HG03575 (cell line): ENCODE results near the gene LRP1-AS.

ENCODE experiments used
- ATAC-seq: cut with Tn5 transposase; IDR thresholded peaks from one replicate; pipeline ENCODE4 v1.9.1; 2021; ENCODE audit not compliant: unreplicated experiment, insufficient number of reproducible peaks, low FRiP score; ENCODE audit errors: extremely low read depth

LRP1-AS gene

DNA sequence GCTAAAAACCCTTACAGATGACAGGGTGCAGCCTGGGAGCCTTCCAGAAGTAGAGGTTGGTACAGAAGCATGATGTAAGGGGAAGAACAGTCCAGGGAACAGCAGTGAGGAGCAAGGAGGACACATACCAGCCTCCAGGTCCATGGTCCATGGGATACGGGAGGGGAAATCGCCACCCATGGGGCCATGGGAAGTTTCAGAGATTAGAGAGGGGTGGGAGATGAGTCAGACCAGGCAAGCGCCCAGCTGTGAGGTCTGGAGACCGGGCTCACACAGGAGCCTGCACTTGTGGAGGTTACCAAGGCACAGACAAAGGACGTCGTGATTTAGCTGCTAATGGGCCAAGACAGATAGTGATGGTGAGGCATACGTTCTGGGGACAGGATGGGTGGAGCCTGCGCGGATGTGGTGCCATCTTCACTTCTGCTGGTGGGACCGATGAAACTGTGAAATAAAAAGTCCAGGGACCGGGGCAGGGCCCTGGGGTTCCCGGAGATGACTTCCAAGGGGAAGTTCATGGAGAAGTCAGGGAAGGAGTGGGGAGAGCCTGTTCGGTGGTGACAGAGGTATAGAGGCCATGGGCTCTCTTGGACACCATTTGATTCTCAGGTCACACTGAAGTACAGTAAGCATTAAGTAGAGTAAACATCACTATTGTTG lies 17.7 kb upstream of the LRP1-AS start:
- ATAC-seq: no peak

GRCh38 chr12:57164454-57164853 lies 17.0 kb upstream of the LRP1-AS start:
- ATAC-seq: no peak

DNA sequence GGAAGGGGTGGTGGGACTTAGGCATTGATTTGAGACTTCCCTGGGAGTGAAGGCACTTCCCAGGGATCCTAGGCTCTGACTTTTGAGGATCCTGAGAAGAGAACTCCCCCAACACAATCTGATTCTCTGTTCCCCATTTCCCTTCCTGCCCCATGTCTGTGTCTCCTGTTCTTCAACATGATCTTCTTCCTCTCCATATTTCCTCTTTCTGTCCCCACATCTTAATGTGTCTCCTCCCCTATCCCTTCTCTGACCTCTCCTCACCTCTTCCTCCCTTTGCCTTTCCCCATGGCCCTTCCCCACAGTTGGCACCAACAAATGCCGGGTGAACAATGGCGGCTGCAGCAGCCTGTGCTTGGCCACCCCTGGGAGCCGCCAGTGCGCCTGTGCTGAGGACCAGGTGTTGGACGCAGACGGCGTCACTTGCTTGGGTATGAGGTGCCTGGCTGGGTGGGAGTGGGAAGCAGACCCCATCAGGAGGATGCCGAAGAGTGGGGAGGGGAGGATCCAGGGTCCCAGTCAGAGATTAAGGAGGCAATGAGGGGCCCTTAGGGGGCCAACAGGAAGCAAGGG lies 15.2 kb upstream of the LRP1-AS start:
- no peak for ATAC-seq

DNA sequence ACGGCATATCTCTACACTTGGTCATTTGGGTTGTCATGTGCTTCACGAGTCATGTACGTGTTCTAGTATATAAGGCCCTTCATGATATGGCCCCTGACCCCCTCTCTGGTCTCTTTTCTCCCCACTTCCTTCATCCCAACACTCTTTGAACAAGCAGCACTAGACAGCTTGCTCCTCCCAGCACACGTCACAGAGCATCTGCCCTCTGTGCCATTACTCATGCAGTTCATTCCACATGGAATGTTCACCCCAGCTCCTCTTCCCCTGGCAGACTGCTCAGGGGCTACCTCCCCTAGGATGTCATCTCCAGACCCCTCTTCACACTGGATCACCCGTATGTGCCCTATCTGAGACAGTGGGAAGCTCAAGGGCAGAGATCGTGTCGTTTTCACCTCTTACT lies 14.1 kb upstream of the LRP1-AS start:
- no peak for ATAC-seq

- ATAC-seq: no peak
Observed at GRCh38 chr12:57160741-57161140, 13.3 kb upstream of the LRP1-AS start.

DNA sequence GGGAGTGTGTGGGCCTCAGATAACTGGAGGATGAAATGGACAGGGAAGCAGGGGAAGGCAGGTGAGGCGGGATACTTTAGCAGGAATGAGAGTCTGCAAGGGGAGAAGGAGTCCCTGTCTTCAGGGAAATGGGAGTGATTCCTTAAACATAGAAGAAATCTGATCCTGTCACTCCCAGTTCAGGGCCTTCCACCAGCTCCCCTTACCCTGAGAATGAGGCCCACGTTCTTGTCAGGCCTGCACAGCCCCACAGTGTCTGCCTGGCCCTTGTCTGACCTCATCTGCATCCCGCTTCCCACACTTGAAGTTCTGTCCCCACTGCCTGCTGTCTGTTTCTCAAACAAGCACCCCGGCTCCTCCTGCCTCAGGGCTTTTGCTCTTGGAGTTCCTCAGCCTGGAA lies 12.6 kb upstream of the LRP1-AS start:
- ATAC-seq: no peak

DNA sequence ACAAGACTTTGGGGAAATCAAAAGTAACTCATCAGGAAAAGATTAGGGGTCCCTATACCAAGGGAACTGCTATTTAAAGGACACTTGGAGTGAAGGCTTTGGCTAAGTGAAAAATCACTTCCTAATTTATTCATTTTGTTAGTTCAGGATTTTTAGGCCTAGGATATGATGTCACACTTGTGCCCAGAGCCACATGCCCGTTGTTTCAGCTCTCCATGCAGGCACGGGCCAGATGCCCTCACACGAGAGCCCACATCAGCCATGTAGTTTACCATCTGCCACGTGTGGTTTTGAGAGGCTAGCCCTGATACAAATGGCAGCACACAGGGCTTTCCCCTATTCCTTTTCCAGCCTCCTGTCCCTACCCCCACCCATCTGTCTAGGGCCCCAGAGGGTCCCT lies 11.9 kb upstream of the LRP1-AS start:
- no peak for ATAC-seq

DNA sequence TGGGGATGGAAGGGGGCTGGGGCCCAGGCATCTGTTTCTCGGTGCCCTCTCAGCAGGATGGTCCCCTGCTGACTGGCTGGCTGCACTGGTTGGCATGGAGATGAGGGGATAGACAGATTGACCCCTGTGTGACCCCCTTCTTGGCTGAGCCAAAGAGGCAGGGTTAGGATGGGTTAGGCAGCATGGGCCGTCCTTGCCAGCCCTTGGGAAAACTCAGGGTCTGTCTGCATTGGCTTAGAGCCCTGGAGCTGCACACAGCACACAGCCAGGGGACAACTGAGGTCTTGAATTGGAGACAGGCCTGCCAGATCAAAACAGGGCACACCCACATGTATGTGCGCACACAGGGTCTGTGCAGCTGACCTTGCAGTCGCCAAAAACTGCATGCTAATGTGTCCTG lies 11.2 kb upstream of the LRP1-AS start:
- no peak for ATAC-seq

DNA sequence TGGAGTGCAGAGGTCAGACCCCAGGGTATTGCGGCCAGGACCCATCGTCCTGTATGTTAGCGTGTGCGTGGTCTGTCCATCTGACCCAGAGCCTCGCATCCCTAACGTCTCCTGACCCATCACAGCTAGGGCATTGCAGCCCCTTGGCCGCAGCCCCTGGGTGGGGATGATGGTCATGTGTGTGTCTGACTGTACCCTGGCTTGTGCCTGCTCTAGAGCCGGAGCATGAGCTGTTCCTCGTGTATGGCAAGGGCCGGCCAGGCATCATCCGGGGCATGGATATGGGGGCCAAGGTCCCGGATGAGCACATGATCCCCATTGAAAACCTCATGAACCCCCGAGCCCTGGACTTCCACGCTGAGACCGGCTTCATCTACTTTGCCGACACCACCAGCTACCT lies 10.8 kb upstream of the LRP1-AS start:
- no peak for ATAC-seq

DNA sequence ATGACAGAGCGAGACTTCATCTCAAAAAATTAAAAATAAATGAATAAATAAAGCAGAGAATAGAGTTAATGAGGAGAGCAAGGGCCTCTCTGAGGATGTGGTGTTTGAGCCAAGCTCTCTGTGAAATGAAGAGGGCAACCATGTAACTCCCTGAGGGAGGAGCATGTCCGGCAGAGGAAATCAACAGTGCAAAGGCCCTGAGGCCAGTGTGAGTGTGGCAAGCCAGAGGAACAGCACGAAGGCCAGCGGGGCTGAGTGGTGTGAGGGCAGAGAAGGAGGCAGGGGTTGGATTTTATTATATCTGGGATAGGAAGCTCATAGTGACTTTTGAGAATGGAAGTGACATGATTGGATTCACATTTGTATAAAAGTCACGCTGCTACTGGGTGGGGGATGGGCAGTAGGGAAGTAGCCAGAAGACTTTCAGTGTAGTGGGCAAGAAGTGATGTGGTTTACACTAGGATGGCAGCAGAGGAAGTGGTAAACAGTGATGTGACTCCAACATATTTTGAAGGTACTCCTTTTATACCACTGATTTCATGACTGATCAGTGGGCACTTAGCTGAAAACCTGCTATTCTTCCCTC lies 10.3 kb upstream of the LRP1-AS start:
- no peak for ATAC-seq

DNA sequence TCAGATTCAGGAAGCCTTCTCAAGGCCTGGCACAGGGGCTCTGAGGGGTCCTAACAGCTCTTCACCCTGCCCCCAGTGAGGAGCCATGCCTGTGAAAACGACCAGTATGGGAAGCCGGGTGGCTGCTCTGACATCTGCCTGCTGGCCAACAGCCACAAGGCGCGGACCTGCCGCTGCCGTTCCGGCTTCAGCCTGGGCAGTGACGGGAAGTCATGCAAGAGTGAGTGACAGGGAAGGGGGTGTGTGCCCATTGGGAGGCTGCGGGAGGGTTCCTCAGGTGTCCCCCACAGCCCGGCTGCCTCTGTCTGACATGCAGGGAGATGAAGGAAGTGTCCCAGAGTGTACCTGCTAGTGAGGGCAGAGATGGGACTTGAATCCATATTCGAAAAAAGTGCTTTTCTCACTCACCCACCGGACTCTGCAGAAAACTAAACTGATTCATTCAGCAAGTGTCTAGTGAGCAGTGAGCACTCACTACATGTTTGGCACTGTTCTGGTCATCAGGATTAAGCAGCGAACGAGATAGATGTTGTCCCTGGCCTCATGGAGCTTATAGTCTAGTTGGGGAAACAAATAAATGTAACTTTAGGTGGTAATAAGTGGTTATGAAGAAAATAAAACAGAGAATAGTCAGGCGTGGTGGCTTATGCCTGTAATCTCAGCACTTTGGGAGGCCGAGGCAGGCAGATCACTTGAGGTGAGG lies 9.4 kb upstream of the LRP1-AS start:
- no peak for ATAC-seq

- no peak for ATAC-seq
Observed at GRCh38 chr12:57154804-57155434, 7.5 kb upstream of the LRP1-AS start.

DNA sequence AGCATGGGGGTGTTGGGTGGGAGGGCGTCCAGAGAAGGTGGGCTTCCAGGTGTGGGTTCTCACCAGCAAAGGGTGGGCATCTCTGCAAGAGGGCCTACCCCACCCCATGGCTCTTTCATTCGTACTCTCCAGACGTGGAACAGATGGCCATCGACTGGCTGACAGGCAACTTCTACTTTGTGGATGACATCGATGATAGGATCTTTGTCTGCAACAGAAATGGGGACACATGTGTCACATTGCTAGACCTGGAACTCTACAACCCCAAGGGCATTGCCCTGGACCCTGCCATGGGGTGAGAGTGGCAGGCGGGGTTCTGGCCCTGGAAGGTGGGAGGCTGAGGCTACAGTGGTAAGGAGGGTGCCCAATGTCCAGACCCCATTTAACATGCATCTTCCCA lies 6.7 kb upstream of the LRP1-AS start:
- no peak for ATAC-seq

DNA sequence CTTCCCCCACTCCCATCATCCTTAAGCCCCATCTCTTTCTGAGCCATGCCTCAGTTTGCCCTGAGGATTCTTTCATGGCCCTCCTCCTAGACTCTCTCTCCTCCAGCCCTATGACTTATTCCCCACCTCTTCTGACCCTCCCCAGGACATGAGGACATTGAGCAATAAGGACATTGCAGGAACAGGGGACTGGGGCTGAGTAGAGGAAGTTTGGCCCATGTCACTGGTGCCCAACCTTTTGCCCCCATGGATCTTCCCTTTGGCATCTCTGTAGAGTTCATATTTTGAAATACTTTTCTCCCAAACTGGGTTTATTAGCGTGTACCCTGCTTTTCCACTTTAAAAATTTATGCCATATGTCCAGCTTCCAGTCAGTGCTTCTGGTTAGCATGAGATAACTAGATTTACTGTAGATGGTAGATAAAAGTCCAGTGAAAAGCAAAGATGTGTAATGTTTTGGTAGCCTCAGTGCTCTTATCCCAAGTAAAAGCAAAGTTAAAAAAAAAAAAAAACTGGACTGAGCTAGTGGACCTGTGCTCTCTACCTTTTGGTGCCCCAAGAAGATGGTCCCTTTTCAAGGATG lies 6.1 kb upstream of the LRP1-AS start:
- ATAC-seq: no peak

DNA sequence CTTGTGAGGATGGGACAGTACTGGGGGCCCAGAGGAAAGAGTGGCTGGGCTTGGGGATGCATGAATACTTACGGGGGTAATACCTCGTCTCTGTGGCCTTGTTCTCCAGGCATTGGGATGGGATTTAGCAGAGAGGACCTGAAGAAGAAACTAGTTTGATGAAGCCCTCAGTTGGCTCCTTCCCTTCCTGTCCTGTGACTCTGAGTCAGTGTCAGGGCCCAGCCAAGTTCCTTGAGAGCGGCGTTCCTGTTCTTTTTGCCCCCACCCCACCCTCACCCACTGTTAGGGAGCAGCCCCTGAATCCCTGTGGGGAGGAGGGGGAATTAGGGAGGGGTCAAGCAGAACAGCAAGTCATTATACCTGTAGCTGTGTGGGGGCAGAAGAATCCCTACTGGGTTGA lies 5.2 kb upstream of the LRP1-AS start:
- ATAC-seq: no peak

DNA sequence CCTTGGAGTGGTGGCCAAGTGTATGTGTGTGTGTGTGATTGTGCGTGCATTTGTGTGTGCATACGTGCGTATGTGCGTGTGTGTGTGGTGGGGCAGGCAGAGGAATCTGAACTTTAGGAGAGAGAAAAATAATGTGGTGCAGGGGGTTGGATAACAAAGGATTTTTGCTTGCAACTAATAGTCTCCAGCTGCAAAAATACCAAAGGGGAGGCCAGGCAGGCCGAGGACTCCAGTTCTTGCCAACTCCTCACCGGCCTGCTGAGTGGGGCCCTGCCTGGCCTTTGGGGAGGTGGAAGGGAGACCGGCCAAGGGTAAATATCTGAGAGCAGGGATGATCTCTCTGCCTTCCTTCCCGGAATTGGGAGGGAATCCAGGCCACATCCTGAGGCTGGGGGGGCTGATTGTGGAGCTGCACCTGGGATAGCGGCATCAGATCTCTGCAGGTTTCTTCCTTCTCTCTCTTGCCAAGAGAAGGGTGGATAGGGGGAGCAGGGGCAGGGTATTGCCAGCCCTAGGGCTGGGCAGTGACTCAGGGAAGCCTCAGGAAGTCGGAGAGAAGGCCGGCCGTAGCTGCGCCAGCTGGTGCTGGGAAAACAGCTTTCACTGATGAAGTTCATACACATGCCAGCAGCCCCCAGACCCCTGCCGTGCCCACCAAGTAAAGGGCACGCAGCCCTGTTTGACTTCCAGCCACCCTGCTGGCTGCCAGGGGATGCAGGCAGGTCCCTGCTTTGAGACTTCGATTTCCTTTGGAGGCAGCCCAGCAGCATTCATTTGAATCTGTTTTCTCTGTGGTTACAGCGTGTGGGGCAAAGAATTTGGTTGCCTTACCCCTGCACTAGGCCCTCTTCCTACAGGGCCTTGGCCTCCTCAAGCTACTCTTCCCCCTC lies 4.6 kb upstream of the LRP1-AS start:
- ATAC-seq: no peak

- ATAC-seq: no peak
Observed at GRCh38 chr12:57150400-57151000, 3.1 kb upstream of the LRP1-AS start.

DNA sequence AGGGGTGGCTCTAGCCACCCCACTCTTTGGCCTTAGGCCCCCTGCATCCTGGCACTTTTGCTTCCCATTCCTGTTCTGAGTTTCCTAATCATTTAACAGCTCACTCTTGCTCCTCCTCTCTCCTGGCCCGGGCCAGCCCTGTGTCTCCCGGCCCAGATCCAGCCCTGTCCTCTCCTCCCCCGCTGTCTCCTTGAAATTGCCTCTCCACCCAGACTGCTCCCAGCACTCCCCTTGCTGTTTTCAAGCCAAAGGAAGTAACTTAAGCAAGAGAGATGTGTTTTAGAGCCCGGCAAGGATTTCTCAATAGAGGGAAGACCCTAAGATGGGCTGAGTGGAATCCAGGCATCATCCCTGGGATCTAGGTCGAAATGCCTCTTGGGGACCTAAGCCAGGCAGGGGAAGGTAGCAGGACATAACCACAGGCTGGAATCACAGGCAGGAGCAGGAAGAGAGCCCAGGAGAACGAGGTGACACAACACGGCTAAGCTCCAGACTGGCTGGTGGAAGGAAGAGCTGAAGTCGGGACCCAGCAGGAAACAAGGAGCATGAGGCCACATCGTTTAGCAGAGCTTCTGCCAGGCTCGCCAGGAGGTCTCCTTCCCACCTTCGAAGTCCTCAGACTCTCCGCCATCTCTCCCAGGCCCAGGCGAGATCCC lies 2.0 kb upstream of the LRP1-AS start:
- no peak for ATAC-seq
